Measurements from ENCODE around the gene NFIX. TPM values are rescaled to one million over a fixed set of nuclear protein-coding genes. Genes with fewer than 3 reads are reported as not detected.

NFIX gene
- total RNA-seq, 1 donor from 2014 or later, result 166 TPM

GRCh38 chr19:13007292-13008045 lies 12.2 kb downstream of the NFIX start:
- no peak for DNase-seq (ENCODE audit: low spot score)

DNA sequence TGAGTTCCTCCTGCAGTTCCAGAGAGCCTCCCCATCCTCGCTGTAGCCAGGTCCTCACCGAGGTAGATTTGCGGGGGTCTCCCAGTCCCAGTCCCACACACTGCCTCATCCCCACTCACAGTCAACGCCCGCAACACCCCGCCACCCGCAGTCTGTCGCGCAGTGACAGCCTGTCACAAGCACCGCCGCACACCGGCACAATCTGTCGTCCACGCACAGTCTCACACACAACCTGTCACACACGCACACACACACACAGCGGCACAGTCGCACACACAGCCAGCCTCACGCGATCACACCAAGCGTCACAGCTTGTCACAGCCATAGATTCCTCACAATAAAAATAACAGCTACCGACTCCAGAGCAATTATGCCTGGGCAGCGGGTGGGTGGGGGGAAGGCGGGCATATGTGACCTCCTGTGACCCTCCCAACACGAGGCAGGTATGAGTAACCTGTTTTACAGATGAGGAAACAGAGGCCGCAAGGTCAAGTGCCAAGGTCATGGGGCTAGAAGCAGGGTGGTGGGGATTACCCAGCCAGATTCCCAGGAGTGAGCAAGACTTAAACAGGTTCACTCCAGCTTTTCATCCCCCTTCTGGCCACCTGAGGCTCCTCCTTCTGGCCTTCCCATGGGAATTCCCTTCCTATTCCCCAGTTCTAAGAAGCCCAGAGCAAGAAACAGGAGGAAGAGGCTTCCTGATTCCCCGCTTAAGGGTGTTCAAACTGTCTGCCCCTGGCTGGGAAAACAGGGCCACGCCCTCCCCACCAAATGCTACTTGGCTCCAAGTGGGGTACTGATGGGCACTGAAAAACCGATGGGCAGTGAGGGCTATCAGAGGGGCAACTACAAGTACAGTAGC lies 13.9 kb downstream of the NFIX start:
- no peak for DNase-seq (ENCODE audit: low spot score)

DNA sequence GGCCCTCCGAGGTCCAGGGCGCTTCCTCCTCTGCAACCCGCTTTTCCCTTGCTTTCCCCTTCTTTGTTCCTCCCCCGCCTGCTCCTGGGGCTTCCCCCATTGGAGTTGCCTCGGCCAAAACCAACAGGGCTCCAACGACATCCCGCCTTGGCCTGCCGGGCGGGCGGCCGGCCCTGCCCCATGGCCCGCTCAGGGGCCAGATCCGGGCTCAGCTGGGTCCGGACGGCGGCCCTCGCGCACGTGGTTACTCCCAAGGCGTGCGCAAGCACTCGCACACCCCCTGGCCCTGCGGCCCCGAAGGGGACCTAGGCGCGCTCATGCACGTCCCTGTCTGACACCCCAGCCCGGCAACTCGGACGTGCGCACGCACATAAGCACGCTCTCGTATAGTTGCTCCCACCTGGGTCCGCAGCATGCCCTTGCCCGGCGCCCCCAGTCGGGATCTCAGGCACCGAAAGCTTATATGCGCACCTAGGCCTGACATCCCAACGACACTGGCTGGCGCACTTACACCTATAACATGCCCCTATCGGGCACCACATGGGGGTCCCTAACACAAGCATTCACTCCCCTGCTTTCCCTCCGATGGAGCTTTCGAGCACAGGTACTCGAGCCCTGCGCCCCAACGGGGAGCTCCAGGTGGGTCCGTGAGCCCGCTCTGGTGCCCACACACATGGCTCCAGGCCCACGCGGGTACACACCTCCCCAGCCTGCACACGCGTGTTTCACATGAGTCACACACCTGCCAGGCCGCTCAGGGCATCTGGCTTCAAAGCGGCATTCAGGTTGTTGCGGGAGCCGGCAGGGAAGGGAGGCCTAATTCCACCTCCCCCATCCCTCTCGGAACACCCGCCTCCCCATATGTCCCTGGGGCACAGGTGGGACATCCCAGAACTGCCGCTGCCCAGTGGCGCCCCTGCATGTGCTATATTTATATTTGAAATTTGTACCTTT lies 15.0 kb downstream of the NFIX start:
- no peak for DNase-seq (ENCODE audit: low spot score)

GRCh38 chr19:13010992-13011652 lies 15.8 kb downstream of the NFIX start:
- DNase-seq (ENCODE audit: low spot score), result no peak

GRCh38 chr19:13011653-13012389 lies 16.5 kb downstream of the NFIX start:
- no peak for DNase-seq (ENCODE audit: low spot score)

DNA sequence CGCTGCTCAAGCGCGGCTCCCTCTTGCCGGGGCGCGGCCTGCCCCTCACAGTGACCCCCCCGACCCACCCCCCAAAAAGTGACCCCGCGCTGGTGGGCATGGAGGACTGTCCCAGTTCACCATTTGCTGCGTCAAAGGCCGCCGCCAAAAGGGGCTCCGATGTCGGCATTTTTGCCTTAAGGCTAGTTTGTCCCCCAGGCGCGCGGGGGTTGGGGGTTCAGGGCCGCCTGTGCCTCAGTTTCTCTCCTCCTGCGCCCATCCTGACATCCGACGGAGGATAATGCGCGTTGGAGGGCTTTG lies 17.1 kb downstream of the NFIX start:
- no peak for DNase-seq (ENCODE audit: low spot score)

DNA sequence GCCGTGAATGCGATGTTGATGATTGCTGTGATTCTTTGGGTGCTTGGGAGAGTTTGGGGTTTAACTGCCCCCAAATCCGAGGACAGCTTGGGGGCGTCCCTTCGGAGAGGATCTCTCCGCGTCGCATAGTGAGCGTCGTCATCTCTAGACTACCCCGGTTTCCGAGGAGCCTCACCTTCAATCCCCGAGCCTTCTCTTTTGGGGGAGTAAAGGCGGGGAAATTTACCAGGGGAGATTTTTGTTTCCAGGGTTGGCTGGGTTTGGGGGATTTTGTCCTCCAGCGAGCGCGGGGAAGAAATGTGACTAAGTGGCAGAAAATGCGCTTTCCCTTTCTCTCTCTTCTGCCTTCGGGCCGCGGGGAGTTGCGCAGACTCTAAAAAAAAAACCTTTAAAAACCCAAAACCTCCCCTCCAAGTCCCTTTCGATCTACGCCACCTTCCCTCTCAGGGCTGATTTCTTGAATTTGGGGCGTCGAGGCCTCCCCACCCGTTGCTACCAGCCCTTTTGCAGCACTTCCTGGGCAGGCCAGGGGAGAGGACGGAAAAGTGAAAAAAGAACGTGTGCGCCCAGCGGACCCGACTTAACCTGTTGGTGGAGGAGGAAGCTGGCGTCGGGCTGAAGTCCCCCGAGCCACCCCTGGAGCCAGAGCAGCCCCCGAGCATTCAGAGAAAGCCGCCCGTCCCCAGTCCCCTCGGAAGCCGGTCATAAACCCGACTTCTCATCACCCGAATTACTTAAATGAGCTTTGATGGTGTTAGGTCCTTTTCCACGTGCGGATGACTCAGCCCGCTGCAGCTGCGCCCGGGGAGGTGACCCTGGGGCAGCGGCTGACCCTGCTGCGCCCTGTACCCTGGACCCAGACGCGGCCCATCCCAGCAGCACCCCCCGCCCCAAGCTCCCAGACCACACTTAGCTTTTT lies 17.7 kb downstream of the NFIX start:
- DNase-seq (ENCODE audit: low spot score), result no peak

- DNase-seq (ENCODE audit: low spot score), result no peak
These were observed 18.4 kb downstream of the NFIX start for GRCh38 chr19:13013649-13014048.

- no peak for DNase-seq (ENCODE audit: low spot score)
These were observed 19.0 kb downstream of the NFIX start for GRCh38 chr19:13014101-13014920.

DNA sequence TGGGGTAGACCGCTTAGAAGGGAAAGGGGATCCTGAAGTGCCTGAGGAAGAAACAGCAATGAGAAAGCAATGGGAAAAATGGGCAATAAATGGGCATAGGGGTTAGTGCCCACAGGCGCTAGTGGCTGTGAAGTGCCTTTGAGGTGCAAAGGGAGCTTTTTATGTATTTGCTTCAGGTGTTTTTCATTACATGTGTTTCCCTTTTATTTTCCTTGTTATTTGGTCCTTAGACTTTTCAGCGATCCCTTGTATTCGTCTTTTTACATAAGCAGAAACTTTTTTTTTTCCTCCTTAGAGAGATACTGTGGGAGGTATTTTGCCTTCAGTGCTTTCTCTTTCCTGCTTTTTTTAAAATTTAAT lies 19.6 kb downstream of the NFIX start:
- DNase-seq (ENCODE audit: low spot score), result no peak

GRCh38 chr19:13015361-13016223 lies 20.3 kb downstream of the NFIX start:
- DNase-seq (ENCODE audit: low spot score), result no peak

DNA sequence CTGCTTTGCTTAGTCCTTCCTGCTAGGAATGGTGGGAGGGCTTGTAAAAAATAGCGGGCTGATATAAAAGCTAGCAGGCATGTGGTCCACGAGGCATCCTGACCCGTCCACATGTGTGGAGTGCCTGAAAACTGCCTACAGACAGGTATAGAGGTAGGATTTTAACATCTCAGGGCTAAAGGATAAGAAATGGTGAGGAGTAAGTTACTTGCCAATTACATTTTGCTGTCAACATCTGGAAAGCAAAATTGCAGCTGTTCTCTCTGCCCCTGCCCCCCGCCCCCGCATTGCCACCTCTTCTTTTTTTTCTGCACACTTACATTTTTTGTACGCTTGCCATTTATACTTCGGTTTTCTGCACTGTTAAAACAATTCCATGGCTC lies 21.0 kb downstream of the NFIX start:
- no peak for DNase-seq (ENCODE audit: low spot score)

- DNase-seq (ENCODE audit: low spot score), result no peak
These were observed 21.5 kb downstream of the NFIX start for GRCh38 chr19:13016628-13017305.

DNA sequence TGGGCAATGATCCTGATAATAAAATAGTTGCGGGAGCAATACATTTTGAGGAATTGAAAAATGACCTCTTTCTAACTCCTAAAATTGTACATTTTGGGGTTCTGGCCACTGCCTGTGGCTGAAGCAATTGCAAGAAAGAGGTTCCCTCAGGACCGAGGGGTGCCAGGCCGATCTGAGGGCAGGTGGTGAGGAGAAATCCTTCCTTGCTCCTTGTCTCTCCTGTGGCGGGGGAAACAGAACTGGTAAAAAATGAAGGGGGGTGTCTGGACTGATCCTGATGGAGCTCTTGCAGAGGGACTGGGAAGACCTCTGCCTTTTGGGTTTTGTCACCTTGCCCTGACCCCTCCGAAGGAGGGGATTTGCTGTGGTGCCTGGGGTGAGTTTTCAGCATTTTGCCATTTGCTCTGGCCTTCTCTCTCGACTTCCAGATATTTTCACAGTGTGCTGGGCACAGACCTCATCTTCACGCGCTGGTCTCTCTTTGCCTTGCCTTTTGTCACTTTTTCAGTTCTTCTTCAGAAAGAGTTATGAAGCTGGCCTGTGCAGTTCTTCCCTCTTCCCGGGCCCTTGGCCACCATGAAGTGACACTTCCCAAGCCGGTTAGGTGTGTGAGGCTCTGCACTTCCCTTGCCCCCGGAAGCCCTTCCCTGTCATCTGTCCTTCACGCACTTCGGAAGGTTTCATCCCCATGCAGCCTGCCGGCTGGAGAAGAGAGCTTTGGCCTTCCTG lies 22.2 kb downstream of the NFIX start:
- DNase-seq (ENCODE audit: low spot score), result no peak

DNA sequence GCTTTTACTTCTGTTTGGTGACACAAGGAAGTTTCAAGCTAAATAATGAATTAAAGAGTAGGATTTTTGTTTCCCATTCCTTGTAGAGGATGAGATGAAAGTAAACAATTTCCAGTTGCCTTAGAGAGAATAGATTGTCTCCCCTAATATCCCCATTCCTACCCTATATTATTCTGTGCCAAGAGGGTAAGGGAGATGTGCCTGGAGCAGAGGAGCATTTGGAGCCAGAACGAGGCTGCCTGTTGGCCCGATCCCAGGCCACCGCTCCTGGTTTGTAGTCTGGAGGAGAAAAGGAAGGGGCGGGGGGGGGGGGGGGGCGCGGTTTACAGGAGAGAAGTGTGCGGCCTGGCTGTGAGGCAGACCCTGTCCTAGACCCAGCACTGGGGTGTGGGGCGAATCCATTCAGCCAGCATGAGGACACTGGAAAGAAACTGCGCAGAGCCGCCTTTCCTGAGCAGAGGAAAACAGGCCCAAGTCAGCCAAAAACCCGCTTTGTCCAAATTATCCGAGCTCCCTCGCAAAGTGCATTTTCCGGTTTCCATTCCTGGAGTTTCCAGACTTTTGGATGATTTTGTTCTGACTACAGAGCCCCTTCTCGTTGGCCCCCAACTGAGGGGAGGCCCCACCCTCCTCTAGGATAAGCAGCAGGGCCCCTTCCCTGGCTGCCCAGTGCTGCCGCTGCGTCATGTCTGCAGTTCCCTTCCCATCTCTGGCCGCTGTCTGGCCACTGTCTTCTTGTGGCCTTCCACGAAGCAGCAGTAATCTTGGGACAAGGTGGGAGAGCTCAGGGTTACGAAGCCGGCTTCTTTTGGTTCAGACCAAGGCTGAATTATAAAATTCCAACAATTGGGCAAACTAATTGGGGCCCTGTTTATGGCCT lies 23.0 kb downstream of the NFIX start:
- DNase-seq (ENCODE audit: low spot score), result no peak

Data from mesenteric fat pad (tissue), 1 donor.